Memory B cell (primary cell): Measurements from ENCODE around the gene SCMH1.

ENCODE experiments used
- ATAC-seq: fragments of 150-1000 bp; cut with Tn5 transposase; 2 replicates; pipeline ENCODE4 v1.10.0; 2021; ENCODE audit warnings: low read depth, mild to moderate bottlenecking, moderate library complexity
- DNase-seq, 2 donors: peaks; one replicate each; pipeline ENCODE4 v3.0.0; 2022; ENCODE audit warnings: low spot score in 2 of 2
- H3K27ac Mint-ChIP-seq: one replicate; pipeline ENCODE4 v1.8.0; 2022; ENCODE audit warnings: mild to moderate bottlenecking, moderate library complexity, mixed read lengths
- H3K27me3 Mint-ChIP-seq: one replicate; pipeline ENCODE4 v1.8.0; 2022; ENCODE audit warnings: mixed read lengths
- H3K36me3 Mint-ChIP-seq: one replicate; pipeline ENCODE4 v1.8.0; 2022; ENCODE audit warnings: mild to moderate bottlenecking, mixed read lengths
- H3K4me1 Mint-ChIP-seq: one replicate; pipeline ENCODE4 v1.8.0; 2022; ENCODE audit warnings: mixed read lengths
- H3K4me3 Mint-ChIP-seq: one replicate; pipeline ENCODE4 v1.8.0; 2022; ENCODE audit warnings: mild to moderate bottlenecking, moderate library complexity, mixed read lengths
- H3K9me3 Mint-ChIP-seq: one replicate; pipeline ENCODE4 v1.8.0; 2022; ENCODE audit warnings: mixed read lengths

Gene SCMH1

DNA sequence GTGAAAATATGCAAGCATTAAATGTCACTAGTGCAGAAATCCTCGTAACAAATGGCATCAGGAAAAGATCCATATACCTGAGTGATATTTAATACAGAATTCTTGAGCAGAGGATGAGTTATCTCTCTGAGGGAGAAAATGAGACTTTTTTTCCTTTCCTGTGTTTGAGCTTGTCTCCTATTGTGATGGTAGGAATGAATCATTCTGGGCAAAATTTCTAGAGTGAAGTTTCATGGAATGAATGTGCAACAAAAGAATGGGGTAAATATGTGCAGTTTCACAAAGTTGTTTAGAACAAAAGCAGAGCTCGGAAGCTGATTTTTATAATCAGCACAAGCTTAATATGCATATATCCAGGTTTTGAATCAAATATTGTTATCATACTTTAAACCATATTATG lies 258.0 kb downstream of the SCMH1 start:
- Mint-ChIP-seq H3K9me3 (no peaks in the 10 kb centered on the region), H3K4me3 (no peak overlapping the region), H3K27ac (no peak overlapping the region), H3K36me3 (peaks cover 28% of the 10 kb centered on the region), H3K27me3 (no peaks in the 10 kb centered on the region), H3K4me1 (peaks cover 14% of the 10 kb centered on the region)
- no peak for ATAC-seq
- no peak for DNase-seq

- DNase-seq (no peak), ATAC-seq (no peak)
- Mint-ChIP-seq H3K27ac (no peak overlapping the region), H3K9me3 (no peaks in the 10 kb centered on the region), H3K27me3 (no peaks in the 10 kb centered on the region), H3K4me3 (no peak overlapping the region), H3K36me3 (peaks cover 22% of the 10 kb centered on the region), H3K4me1 (peaks cover 17% of the 10 kb centered on the region)
Measured at GRCh38 chr1:40983286-40983685, 258.8 kb downstream of the SCMH1 start.

GRCh38 chr1:40982721-40983120 lies 259.4 kb downstream of the SCMH1 start:
- no peak overlapping the region for H3K27ac Mint-ChIP-seq

DNA sequence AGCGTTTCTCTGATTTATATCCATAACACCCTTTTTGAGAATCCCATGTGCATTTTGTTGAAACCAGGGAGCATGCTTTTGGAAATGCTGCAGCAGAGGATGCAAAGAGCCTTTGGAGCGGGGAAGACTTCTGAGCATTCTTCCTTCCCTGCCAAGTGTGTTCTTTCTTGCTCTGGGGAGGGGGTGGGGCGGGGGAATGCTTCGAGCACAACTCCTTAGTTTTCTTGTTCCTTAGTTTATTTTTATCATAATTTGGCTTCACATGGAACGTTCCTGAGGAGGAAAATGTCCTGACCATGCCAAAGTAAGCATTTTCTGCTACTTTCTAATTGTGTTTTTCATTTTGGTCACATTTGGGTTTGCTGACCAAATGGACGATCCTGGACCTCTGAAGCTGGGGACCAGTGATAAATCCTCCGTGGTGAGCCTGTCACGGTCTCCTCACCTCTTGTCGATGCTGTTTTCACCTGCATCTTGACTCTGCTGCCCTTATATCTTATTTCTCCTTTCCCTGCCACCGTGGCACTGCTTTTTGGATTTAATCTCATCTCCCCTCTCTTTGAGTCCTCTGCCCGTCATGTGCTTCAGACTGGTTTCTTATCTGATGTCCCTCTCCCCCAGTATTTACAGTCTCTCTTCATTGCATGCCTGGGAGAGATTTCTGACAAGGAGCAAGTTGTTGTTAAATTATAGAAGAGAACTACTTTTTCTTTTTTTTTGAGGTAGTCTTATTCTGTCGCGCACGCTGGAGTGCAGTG lies 260.2 kb downstream of the SCMH1 start:
- Mint-ChIP-seq H3K4me3 (peak overlapping the region; percentile 66), H3K27ac (no peak overlapping the region), H3K36me3 (peaks cover 20% of the 10 kb centered on the region), H3K9me3 (no peaks in the 10 kb centered on the region), H3K4me1 (peaks cover 17% of the 10 kb centered on the region), H3K27me3 (no peaks in the 10 kb centered on the region)
- ATAC-seq: no peak
- DNase-seq: no peak

More at GRCh38 chr1:40982721-40983120, 259.4 kb downstream of the SCMH1 start:
- Mint-ChIP-seq H3K4me3 (no peak overlapping the region), H3K9me3 (no peaks in the 10 kb centered on the region), H3K27me3 (no peaks in the 10 kb centered on the region), H3K4me1 (peaks cover 17% of the 10 kb centered on the region), H3K36me3 (peaks cover 20% of the 10 kb centered on the region)
- ATAC-seq: no peak
- DNase-seq: no peak

DNA sequence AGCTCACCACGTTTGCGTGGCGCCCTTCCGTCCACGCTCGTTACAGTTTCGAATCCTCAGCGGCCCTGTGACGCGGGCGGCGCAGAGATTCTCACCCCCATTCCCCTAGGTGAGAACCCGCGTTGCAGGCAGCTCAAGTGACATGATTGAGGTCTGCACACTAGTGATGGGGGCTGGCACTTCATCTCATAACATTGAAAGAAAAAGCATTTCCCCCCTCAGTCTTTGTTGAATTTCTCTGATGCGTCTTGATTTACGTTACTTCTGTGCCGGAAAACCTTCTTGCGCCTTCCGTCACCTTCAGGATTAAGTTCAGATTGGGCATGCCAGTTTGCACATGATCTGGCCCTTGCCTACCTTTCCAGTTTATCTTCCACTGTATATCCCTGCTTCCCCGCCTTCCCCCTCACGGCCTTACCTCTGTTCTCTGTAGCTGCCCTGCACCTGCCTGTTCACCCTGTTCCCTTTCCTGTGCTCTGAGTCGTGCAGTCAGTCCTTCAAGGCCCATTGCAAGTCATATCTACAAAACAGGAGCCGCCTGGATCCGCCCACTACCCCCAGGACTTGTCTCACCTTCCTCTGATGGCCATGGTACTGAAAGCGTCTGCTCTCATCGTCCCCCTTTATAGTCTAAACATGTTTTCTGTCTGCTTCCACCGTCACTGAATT lies 261.5 kb downstream of the SCMH1 start:
- Mint-ChIP-seq H3K27ac (peak overlapping the region; percentile 70), H3K4me3 (peak overlapping the region; percentile 87), H3K36me3 (peaks cover 10% of the 10 kb centered on the region), H3K9me3 (no peaks in the 10 kb centered on the region), H3K27me3 (no peaks in the 10 kb centered on the region), H3K4me1 (peaks cover 17% of the 10 kb centered on the region)
- ATAC-seq (peak; percentile 20), DNase-seq (peak; percentile 15 to 34)

DNA sequence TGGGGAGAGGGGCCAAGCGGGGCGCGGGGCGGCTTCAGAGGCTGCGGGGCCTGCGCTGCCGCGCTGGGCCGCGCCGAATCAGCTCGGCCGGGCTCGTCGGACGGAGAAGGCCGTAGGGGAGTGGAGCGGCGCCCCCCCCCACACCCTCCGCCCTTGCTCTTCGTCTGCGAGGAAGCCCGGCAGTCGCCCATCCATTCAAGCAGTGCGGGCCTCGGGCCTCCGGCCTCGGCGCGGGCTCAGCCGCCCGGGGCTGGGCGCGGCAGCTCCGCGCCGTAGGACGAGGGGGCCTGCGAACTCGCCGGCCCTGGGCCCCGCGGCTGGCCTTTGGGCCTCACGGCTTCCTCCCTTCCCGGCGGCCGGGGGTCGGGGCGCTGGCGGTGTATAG lies 262.0 kb downstream of the SCMH1 start:
- DNase-seq (no peak), ATAC-seq (peak; percentile 38)
- Mint-ChIP-seq H3K27ac (peak overlapping the region; percentile 70), H3K36me3 (peaks cover 10% of the 10 kb centered on the region), H3K27me3 (no peaks in the 10 kb centered on the region), H3K4me1 (peaks cover 17% of the 10 kb centered on the region), H3K9me3 (no peaks in the 10 kb centered on the region), H3K4me3 (peak overlapping the region; percentile 87)

GRCh38 chr1:40979241-40980067 lies 262.7 kb downstream of the SCMH1 start, which contains the start of gene CTPS1:
Gene CTPS1 (plus strand): TSS chr1:40979696. CDS start chr1:40983291, 3,595 bp downstream.
- H3K4me1 Mint-ChIP-seq: peaks cover 17% of the 10 kb centered on the region
- no peaks in the 10 kb centered on the region for H3K9me3 Mint-ChIP-seq
- H3K4me3 Mint-ChIP-seq: peak within 1 kb of the TSS; percentile 88
- DNase-seq (peak; percentile 93 to 95), ATAC-seq (peak; percentile 86)
- H3K27ac Mint-ChIP-seq: peak within 1 kb of the TSS; percentile 86
- no peaks in the 10 kb centered on the region for H3K27me3 Mint-ChIP-seq
- H3K36me3 Mint-ChIP-seq: peaks cover 8% of the 10 kb centered on the region

DNA sequence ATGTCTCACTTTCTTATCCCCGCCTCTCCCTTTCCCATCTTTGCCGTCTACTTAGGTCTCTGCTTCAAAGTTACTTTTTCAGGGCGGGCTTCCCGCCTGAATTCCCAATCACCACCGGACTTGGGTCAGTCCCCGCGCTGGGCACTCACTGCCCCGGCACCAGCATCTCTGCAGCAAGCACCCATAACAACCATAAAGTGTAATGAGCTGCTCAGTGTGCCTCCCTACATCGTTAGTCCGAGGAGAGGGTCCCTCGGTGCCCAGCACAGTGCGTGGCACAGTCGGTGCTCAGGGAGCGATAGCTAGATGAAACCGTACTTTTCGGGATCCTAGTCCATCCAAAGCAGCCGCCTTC lies 263.2 kb downstream of the SCMH1 start:
- Mint-ChIP-seq H3K9me3 (no peaks in the 10 kb centered on the region), H3K27ac (peak overlapping the region; percentile 86), H3K27me3 (no peaks in the 10 kb centered on the region), H3K36me3 (peaks cover 5% of the 10 kb centered on the region), H3K4me1 (peaks cover 17% of the 10 kb centered on the region), H3K4me3 (peak overlapping the region; percentile 88)
- peak in 1 of 2 donors; percentile 7 for DNase-seq
- no peak for ATAC-seq

- no peaks in the 10 kb centered on the region for H3K9me3 Mint-ChIP-seq
- no peak for ATAC-seq
- no peak for DNase-seq
- H3K27me3 Mint-ChIP-seq: no peaks in the 10 kb centered on the region
- H3K27ac Mint-ChIP-seq: no peak overlapping the region
- H3K4me3 Mint-ChIP-seq: no peak overlapping the region
- no peaks in the 10 kb centered on the region for H3K36me3 Mint-ChIP-seq
- H3K4me1 Mint-ChIP-seq: peaks cover 17% of the 10 kb centered on the region
Measured at GRCh38 chr1:40977716-40978115, 264.4 kb downstream of the SCMH1 start.
